ENCODE measurements around the gene C6orf118.

The C6orf118 gene

DNA sequence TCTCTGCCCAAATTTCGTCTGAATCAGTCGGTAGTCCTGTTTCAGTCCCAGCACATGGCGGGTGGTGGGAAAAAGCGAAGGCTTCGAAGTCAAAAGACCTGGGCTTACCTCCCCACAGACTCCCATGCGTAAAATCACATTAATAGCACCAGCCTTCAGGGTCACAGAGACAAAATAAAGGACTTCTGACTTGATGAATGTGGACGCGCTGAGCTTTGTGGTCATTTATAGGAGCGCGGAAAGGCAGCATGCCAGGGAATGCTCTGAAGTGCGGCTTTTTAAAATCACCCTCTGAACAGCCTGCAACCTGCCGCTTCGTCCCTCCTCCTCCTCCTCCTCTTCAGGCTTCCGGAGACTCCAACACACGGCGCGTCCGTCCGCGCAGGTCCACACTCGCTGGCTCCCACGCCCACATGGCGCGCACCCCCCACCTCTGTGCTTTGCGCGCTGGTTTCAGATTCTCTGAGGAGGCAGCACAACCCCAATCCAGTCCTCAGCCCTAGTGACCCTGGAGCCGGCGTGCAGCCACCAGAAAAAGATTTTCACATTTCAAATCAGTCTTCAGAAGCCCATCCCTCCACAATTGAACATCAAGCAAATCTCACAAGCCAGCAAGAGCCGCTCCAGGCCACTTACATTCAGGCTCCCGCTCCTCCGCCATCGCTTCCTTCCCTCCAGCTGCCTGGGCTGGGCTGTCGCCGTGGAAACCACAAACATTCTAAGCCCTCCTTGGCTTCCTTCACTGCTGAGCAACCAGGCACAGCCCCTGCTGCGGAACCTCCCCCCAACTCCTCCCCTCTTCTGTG is at the start of gene C6orf118:
TSS of gene C6orf118 (minus strand) at position 680 of the 806 bp plus-strand sequence. CDS start at position 661, 19 bp downstream.
- peak; percentile 95 for DNase-seq

DNA sequence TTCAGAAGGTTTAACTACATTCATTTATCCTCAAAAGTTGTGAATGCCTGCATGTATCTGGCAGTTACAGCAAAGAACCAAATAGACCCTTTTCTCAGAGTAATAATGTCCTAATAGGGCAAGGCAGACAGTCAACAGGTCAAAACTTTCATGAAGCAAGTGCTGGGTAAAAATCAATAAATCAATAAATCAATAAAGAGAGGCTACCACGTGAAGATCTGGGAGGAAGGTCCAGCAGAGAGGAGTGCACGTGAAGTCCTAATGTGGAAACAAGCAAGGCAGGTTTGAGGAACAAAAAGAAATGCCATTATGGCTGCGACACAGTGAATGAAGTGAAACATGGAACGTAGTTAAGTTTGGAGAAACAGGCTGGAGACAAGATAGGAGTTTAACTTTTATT is 36.3 kb upstream of the C6orf118 start:
- no peak for DNase-seq

DNA sequence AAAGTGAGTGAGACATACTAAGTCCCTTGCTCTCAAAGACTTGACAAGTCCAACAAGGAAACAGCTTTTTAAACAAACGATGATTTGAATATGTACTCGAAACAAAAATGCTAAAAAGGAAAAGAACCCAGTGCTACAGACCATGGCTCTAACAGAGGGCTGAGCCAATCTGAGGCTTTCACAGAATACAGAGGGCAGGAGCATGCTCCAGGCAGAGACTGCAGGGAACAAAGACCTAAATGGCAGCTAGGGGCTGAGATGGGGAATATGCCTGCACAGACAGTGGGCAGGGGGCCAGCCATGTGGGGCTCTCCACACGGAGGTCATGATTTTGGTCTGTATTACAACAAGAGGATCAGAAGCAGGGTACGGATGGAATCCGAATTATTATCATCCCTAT is 31.1 kb upstream of the C6orf118 start:
- DNase-seq, result no peak

DNA sequence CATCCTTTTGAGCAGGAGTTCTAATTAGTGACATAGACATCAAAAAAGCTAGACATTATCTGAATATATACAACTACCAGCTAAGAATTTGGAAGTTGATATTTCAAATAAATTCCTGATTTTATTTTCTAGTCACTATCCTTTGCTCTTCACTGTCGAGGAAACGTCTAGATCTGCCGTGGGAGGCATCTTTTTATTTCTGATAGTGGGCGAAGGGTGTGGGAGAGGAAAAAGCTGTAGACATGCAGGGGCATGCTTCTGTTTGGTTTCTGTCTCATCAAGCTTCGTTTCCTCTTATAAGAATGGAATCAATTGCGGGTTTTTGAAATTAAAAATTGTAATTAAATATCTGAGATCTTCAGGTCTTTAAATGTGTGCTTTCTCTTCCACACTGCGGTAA is 16.2 kb upstream of the C6orf118 start:
- no peak for DNase-seq

DNA sequence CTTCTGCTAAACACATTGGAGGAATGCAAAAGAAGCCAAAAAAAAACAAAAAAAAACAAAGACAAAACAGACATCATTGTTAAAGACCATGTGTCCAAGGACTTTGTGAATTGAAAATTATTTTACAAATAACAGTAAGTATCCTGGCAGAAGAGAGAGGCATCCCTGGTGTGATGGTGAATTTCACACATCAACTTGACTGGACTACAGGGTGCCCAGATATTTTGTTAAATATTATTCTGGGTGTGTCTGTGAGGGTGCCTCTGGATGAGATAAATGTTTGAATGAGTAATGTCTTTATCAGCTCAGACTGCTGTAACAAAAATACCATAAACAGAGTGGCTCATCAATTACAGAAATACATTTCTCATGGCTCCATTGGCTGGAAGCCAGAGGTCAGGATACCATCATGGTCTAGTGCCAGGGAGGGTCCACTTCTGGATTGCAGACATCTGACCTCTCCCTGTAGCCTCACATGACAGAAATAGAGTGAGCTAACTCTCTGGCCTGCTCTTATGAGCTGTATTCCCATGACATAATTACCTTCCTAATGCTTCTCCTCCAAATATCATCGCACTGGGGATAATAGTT is 12.2 kb upstream of the C6orf118 start:
- no peak for DNase-seq

DNA sequence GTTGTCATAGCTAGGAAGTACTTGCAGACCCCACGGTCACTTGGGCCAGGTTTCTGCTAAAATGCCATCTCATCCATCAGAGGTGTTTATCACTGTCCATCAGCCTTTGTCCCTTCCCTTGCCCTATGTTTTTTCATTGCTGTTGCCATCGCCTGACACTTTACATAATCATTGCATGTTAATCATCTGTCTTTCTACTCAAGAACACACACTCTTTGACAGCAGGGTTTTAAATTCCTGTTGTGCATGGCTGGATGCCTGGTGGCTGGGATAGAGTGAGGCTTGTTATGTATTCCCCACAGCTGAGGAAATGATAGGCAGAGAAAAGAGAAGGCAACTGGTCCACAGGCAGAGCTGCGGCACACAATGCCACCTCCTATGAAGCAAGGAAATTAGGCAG is 11.7 kb upstream of the C6orf118 start:
- no peak for DNase-seq

DNA sequence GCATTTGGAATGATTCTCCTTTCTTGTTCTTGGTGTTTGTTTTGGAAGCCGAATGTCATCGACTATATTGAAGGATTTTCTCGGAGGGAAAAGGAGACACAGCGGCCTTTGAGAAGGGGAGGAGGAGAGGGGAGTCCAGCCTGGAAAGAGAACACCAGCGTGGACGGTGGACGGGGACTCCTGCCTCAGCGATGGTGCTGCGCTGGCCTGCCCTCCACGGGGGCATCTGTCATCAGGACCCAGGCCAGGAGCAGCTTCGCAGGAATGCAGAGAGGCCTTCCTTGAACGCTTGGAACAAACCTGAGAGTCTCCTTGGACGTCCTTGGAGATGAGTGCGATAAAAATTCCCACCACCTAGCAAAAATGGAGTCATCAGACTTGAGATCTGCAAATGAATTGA is 8.3 kb upstream of the C6orf118 start:
- no peak for DNase-seq

DNA sequence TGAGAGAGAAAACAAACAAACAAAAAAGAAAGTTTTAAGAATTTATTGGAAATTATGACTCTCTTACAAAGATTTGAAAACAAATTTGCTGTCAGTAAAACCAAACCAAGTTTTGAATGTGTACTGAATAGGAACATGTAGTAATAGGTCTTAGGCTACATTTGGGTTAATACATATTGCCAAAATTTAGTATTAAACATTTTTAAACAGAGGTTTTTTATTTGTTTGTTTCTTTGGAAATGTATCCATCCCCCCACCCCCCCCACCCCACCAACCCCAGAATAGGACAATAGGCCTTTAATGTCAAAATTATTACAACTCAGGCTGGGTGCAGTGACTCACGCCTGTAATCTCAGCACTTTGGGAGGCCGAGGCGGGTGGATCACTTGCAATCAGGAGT is 2.5 kb downstream of the C6orf118 start:
- no peak for DNase-seq

DNA sequence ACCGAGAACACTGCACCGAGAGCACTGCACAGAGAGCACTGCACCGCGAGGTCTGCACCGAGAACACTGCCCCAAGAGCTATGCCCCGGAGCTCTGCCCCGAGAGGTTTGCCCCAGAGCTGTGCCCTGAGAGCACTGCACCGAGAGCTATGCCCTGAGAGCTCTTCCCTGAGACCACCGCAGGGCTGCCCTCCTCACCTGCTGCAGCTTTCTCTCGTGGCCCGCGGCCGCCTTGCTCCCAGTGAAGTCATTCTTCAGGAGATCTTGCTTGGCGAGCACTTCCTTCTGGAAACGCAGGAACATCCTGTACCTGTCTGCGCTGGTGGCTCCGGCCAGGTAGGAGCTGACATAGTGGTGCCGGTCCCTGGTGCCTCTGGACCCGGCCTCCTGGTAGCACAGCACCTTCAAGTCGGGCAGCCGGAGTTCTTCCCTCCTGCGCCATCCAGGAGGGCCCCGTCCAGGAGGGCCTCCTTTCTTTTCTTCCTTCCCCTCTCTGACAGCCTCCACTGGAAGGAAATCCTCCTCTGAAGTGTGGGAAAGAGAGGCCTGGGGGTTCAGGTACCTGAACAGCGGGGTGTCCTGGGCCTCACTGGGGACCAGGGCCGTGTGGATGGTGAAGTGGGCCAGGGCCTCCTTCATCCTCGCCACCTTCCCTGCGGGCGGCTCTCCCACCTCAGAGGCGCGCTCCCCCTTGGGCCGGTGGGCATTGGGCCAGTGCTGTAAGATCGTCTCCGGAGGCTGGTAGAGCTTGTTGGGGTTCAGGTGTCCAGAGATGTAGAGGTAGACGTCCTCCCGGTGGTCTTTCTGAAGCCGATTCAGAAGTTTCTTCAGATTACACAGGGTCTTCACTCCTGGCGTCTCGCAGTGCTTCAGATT is 7.8 kb downstream of the C6orf118 start:
- DNase-seq, result no peak

DNA sequence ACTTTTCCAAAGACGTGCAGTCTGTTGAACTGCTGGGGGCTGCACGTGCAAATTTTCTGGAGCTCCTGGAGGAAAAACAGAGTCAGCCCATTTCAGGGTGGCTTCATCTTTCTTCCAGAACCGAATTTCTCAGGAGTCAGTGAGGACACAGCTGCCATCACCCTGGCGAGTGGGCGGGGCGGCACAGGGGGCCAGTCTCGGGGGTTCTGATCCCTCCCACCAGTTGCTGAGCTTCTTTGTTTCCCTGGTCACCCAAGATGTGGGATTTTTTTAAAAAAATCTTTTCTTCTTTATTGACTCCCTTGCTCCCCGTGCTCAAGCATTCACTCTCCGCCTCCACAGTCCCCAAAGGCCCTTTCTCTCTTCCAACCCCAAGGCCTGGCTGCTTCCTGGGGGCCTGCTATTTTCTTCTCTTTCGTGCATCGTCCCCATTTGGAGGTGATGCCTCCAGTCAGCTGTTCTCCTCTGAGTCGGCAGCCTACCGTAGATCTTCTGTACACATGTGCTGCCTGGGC is 8.9 kb downstream of the C6orf118 start:
- no peak for DNase-seq

DNA sequence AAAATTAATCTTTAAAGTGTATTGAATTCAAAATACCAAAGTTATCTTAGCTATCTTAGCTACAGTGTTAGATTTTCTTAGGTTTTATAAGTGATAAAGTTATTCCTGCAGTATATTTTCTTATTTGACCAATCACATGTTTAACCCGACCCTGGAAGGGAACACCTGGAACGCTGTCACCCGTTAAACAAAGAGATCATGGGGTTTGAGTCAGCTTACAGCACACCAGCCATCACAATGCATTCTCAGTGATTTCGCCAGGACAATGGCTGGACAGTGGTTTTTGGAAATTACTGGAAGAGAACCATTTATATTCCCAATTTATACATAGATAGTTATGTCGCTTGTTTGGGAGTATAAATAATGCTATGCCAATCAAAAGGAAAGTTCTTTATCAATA is 10.5 kb downstream of the C6orf118 start:
- no peak for DNase-seq

DNA sequence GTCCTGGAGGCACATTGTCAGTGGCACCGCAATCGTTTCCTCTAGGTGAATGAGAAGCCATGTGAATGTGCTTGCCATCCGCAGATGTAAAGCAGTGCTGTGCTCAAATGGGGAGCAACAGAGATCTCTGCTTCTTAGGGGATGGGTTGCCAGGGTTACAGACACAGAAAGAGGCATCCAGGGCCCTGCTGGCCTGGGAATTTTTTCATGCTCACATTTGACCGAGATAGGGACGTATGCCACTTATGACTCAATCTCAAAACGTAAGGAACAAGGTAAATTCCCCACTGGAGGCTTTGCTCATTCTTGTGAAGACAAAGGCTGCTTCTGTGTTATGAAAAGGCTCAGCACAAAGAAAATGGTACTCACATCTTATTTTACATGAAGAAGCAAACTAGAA is 11.0 kb downstream of the C6orf118 start:
- no peak for DNase-seq

DNA sequence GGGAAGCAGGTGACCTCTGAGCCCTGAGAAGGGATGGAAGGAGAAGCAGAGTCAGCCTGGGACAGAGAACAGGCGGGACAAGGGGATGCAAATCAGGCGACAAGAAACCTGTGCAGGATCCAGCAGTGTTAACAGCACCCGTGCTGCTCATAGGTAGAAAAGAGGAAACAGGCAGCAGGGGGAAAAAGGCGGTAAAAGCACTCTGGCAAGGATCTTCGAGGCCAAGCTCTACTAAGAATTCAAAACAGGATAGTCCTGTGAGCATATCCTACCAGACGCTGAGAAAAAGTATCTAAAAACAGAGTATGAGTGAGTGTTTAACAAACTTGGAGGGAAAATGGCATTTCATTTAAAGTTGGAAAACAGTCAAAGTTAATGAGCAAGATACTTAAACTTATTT is 16.7 kb downstream of the C6orf118 start:
- DNase-seq, result no peak

DNA sequence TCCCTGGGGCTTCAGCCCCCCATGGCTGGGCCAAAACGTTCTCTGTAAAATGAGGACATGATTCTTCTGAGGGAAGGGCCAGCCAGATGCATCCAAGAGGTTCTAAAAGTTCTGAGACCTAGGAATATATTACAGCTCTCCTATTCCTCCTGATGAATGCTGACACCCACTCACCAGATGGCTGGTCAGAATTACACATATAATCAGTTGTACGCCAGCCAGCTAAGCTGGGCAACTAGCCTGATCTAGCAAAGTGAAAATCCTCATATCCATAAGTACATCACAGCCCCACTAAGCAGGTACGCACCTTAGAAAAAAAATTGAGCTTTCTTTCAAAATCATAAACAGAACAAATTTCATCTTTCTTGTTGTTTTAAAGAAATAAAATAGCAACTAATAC is 34.8 kb downstream of the C6orf118 start:
- no peak for DNase-seq

DNA sequence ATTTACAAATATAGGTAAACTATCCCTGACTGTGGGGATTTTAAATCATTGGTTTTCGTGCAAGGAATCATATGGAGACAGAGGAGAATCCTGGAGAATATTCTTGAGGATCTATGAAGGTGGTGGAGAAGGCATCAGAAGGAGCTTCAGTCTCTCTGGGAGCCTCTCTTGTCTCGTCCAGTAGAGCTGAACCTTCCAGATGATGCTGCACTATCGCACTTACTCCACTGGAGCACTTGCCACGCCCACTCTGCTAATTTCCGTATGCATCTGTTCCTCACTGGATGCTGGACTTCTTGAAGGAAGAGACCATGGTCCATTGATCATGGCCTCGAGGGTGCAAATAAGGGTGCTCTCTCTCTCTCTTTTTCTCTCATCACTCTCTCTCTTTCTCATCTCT is 36.8 kb downstream of the C6orf118 start:
- DNase-seq, result no peak

DNA sequence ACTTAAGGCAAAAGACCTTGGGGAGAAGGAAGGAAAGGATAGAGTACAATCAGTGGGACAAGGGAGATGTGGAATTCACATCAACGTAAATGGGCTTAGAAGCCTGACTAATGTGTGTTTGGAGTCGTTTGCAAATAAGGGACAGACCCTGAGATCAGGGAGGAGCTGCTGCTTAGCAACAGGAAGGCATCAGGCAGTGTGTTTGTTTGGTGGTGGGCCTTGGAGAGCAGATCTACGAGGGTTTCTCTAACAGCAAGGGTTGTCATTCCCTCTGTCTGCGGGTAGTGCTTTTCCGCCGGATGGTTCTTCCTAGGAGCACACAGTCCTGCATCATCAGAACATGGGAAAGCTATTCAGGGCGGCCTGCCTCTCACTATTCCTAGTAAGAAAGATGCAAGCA is 40.4 kb downstream of the C6orf118 start:
- DNase-seq, result no peak

DNA sequence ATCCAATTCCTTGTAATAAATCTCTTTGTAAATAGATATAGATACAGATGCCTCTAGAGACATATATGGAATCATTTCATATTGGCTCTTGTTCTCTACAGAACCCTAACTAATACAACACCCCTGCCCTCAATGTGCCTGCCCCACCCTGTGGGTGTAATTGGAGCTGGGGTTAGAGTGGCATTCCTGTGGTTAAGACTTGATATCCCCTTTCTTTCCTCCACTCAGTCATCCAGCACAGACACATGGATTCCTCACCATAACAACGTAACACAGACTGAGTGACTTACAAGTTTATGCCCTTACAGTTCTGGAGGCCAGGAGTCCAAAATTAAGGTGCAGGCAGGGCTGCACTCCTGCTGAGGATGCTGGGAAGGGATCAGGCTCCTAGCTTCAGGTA is 42.8 kb downstream of the C6orf118 start:
- no peak for DNase-seq

DNA sequence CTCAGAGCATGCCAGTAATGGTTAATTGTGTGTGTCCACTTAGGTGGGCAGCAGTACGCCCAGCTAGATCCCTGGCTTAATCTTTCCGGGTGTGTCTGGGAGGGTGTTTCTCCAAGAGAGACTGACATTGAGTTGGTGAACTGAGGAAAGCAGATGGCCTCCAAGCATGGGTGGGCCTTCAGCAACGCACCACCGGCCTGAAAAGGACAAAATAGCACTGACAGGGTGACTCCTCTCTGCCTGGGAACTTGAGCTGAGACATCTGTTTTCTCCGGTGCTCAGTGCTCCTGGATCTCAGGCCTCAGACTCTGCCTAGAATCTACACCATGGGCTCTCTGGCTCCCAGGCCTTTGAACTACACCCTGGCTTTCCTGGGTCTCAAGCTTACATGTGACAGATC is 43.2 kb downstream of the C6orf118 start:
- no peak for DNase-seq

DNA sequence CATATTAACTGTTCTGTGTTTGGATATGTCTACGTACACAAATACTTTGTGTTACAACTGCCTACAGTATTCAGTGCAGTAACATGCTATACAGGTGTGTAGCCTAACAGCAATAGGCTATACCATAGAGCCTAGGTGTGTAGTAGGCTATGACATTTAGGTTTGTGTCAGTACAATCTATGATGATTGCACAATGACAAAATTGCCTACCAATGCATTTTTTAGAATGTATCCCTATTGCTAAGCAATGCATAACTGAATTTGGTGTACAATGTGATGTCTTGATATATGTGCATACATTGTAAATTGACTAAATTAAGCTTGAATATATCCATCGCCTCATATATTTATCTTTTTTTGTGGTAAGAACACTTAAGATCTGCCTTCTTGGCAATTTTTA is 48.9 kb downstream of the C6orf118 start:
- no peak for DNase-seq

DNA sequence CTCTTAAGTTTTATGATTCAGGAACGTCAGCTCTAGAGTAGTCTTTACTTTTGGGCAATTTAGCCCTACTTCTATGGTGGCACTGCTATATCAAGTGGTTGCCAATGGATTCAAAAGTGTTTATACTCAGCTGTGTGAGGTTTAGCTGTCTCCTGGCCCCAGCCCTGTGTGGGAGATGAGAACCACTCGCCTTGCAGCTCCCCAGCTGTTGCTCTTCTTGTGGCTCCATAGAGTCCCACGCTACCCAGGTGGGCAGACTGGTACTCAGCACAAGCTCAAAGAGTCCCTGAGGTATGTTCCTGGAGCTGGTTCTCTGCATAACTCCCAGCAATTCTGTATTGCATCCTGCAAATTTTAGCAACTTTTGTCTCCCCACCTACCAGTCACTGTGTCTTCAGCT is 59.6 kb downstream of the C6orf118 start:
- DNase-seq, result no peak

DNA sequence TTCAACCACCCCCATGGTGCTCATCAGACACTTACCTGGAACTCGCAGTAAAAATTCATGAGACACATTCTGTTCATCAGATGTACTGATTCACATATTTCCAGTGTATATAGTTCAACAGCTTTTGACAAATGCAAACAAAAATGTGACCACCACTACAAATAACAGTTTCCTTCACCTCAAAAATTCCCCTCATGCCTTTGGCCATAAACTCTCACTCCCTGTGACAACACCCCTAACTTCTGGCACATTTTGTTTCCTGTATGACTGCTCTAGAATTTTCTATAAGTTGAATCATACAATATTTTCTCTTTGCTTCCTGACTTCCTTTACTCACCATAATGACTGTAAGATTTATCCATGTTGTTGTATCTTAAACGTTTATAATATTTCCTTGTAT is 63.7 kb downstream of the C6orf118 start:
- no peak for DNase-seq

DNA sequence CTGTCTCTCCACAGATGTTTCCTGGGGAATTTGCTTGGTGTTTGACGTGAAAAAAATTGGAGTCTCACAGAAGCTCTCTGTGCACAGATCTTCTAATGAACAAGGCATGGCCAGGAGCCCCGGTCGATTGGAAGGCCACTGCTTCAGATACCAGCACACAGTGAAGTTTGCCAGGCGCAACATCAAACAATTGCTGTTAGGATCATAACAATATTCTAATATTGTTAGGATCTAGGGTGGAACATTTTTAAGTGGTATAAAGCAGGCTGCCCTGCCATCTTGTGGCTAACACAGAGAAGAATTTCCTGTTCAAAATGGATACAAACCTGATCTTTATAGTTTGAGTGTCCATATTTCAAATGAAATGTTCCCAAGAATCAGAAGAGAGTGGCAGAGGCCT is 64.1 kb downstream of the C6orf118 start:
- peak; percentile 54 for DNase-seq

DNA sequence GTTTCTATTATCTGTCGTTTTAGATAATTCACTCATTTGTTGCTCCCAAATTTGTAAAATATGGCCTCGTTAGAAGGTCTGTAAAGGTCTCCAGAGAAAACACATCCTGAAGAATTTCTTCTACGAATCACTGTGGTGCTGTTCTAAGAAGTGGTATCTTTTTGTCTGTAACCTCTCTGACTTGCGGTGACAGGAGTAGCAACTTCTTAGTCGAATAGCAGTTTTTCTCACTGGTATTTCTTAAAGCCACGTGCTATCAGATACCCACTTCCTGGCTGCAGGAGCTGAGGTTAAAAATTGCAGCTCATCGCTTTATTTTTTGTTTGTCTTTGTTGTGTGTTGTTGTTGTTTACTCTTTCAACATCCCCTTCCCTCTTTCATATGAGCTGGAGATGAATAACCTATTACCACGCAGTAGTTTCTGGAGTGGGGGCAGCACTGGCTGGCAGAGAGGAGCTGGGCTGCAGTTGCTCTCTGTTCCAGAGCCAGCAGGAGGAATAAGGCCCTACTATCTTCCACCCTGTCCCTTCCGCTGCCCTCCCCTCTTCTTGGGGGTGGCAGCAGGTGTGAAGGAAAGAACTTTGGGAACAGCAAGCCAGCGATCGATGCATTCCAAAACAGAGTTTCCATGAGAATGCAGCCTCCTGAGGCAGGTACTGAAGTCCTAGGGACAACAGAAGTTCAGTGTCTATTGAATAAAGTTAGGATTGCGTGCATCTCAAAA is 64.7 kb downstream of the C6orf118 start:
- DNase-seq, result no peak
